Measurements from ENCODE around the gene ATP2C1.

Gene ATP2C1

GRCh38 chr3:130895690-130896488 is 2.0 kb downstream of the ATP2C1 start:
- DNase-seq: peak in 1 of 2 experiments; percentile 5

- DNase-seq: no peak
Observed at GRCh38 chr3:130897316-130897715, 3.4 kb downstream of the ATP2C1 start.

- DNase-seq: no peak
Observed at GRCh38 chr3:130900959-130901358, 7.1 kb downstream of the ATP2C1 start.

- DNase-seq: no peak
Observed at GRCh38 chr3:130901463-130902204, 7.8 kb downstream of the ATP2C1 start.

- DNase-seq: no peak
Observed at GRCh38 chr3:130903412-130903908, 9.6 kb downstream of the ATP2C1 start.

GRCh38 chr3:130904491-130904890 is 10.6 kb downstream of the ATP2C1 start:
- DNase-seq: no peak

- no peak for DNase-seq
Observed at GRCh38 chr3:130905551-130905950, 11.7 kb downstream of the ATP2C1 start.

GRCh38 chr3:130906374-130906995 is 12.6 kb downstream of the ATP2C1 start:
- DNase-seq: no peak

- no peak for DNase-seq
Observed at GRCh38 chr3:130907500-130907899, 13.6 kb downstream of the ATP2C1 start.

- DNase-seq: no peak
Observed at GRCh38 chr3:130907966-130908365, 14.1 kb downstream of the ATP2C1 start.

GRCh38 chr3:130915567-130916292 is 21.8 kb downstream of the ATP2C1 start:
- DNase-seq: no peak

- DNase-seq: no peak
Observed at GRCh38 chr3:130916507-130917167, 22.8 kb downstream of the ATP2C1 start.

GRCh38 chr3:130918328-130918727 is 24.4 kb downstream of the ATP2C1 start:
- DNase-seq: no peak

- no peak for DNase-seq
Observed at GRCh38 chr3:130925628-130926027, 31.7 kb downstream of the ATP2C1 start.

GRCh38 chr3:130926504-130926903 is 32.6 kb downstream of the ATP2C1 start:
- no peak for DNase-seq

GRCh38 chr3:130929804-130930203 is 35.9 kb downstream of the ATP2C1 start:
- DNase-seq: no peak

GRCh38 chr3:130932979-130933378 is 39.1 kb downstream of the ATP2C1 start:
- DNase-seq: no peak

GRCh38 chr3:130933801-130934345 is 40.0 kb downstream of the ATP2C1 start:
- no peak for DNase-seq

GRCh38 chr3:130934442-130935089 is 40.7 kb downstream of the ATP2C1 start:
- DNase-seq: no peak

- no peak for DNase-seq
Observed at GRCh38 chr3:130935761-130936492, 42.0 kb downstream of the ATP2C1 start.

- DNase-seq: no peak
Observed at GRCh38 chr3:130939753-130940152, 45.9 kb downstream of the ATP2C1 start.
